GM12864 (cell line): ENCODE results near the gene RPP25.

ENCODE experiments used
- DNase-seq: peaks from one replicate; pipeline ENCODE4 v3.0.0-alpha.2; 2011; ENCODE audit warnings: low read depth
- H3K4me3 ChIP-seq: 2 replicates; pipeline ENCODE4 v1.5.1; 2011; ENCODE audit warnings: mild to moderate bottlenecking, low read depth, low read length, control low read depth
- CTCF ChIP-seq: IDR thresholded peaks from 2 replicates; pipeline ENCODE4 v1.5.1; 2011; ENCODE audit warnings: low read depth, mild to moderate bottlenecking, moderate library complexity, low read length, control low read depth, inconsistent platforms; ENCODE audit errors: missing control alignments

RPP25 gene

GRCh38 chr15:74995182-74995778, 38.7 kb upstream of the RPP25 start, which contains the start of gene SCAMP5:
Gene SCAMP5, plus strand, starts transcription at chr15:74995563. Its CDS starts 16,277 bp downstream, at chr15:75011840.
- peak; percentile 86 for DNase-seq
- TF ChIP-seq CTCF = no peak
- H3K4me3 ChIP-seq = peak within 1 kb of the TSS; percentile 70

GRCh38 chr15:74994685-74995084, 38.1 kb upstream of the RPP25 start:
- no peak for TF ChIP-seq CTCF
- no peak overlapping the region for H3K4me3 ChIP-seq
- DNase-seq = no peak

GRCh38 chr15:74994236-74994635, 37.7 kb upstream of the RPP25 start:
- DNase-seq = no peak
- TF ChIP-seq CTCF = no peak
- no peak overlapping the region for H3K4me3 ChIP-seq

GRCh38 chr15:74992619-74993018, 36.0 kb upstream of the RPP25 start:
- no peak for DNase-seq
- TF ChIP-seq CTCF = no peak
- H3K4me3 ChIP-seq = no peak overlapping the region

GRCh38 chr15:74989527-74989926, 33.0 kb upstream of the RPP25 start:
- no peak overlapping the region for H3K4me3 ChIP-seq
- no peak for DNase-seq
- TF ChIP-seq CTCF = no peak

GRCh38 chr15:74988007-74988800, 31.6 kb upstream of the RPP25 start:
- peak; percentile 52 for TF ChIP-seq CTCF
- no peak overlapping the region for H3K4me3 ChIP-seq
- no peak for DNase-seq
